MM.1S (cell line): ENCODE results near the gene ANKZF1.

Source experiments
- DNase-seq: peaks from one replicate; pipeline ENCODE4 v3.0.0-alpha.2; 2015
- H2AFZ ChIP-seq: fragments of 300-600 bp; sonication (generic); 2 replicates; pipeline ENCODE4 v1.6.0; 2016; ENCODE audit warnings: antibody characterized with exemption, low read length
- H3F3A ChIP-seq: fragments of 300-600 bp; sonication (generic); 2 replicates; pipeline ENCODE4 v1.6.1; 2016; ENCODE audit warnings: mild to moderate bottlenecking, antibody characterized with exemption, low read length, moderate library complexity, mixed read lengths; ENCODE audit not compliant: insufficient read depth
- H3K27ac ChIP-seq: fragments of 300-600 bp; sonication (generic); 2 replicates; pipeline ENCODE4 v1.5.1; 2016; ENCODE audit warnings: mild to moderate bottlenecking, low read length
- H3K27me3 ChIP-seq: fragments of 300-600 bp; sonication (generic); replicated peaks from 2 replicates; pipeline ENCODE4 v1.6.0; 2016; ENCODE audit warnings: low read length; ENCODE audit not compliant: insufficient read depth
- H3K36me3 ChIP-seq: fragments of 300-600 bp; sonication (generic); replicated peaks from 2 replicates; pipeline ENCODE4 v1.6.1; 2016; ENCODE audit warnings: mild to moderate bottlenecking, low read length, mixed read lengths; ENCODE audit not compliant: insufficient read depth
- H3K4me1 ChIP-seq: fragments of 300-600 bp; sonication (generic); 2 replicates; pipeline ENCODE4 v1.6.1; 2016; ENCODE audit warnings: low read length, mixed read lengths
- H3K4me2 ChIP-seq: fragments of 300-600 bp; sonication (generic); 2 replicates; pipeline ENCODE4 v1.6.0; 2016; ENCODE audit warnings: low read depth, low read length
- H3K4me3 ChIP-seq: fragments of 300-600 bp; sonication (generic); 2 replicates; pipeline ENCODE4 v1.5.1; 2016; ENCODE audit warnings: low read length, mixed read lengths
- H3K79me2 ChIP-seq: fragments of 300-600 bp; sonication (generic); 2 replicates; pipeline ENCODE4 v1.6.1; 2016; ENCODE audit warnings: mixed run types, low read length, mixed read lengths
- H3K9ac ChIP-seq: fragments of 300-600 bp; sonication (generic); 2 replicates; pipeline ENCODE4 v1.6.1; 2016; ENCODE audit warnings: low read length, mixed read lengths
- H3K9me2 ChIP-seq: fragments of 300-600 bp; sonication (generic); replicated peaks from 2 replicates; pipeline ENCODE4 v1.6.1; 2016; ENCODE audit warnings: mild to moderate bottlenecking, low read length, mixed read lengths; ENCODE audit not compliant: insufficient read depth
- H3K9me3 ChIP-seq: fragments of 300-600 bp; sonication (generic); replicated peaks from 2 replicates; pipeline ENCODE4 v1.6.1; 2016; ENCODE audit warnings: mild to moderate bottlenecking, low read length, mixed read lengths; ENCODE audit not compliant: insufficient read depth
- H4K20me1 ChIP-seq: fragments of 300-600 bp; sonication (generic); 2 replicates; pipeline ENCODE4 v1.6.1; 2016; ENCODE audit warnings: mild to moderate bottlenecking, low read length, moderate library complexity, mixed read lengths; ENCODE audit not compliant: insufficient read depth
- EZH2 ChIP-seq: fragments of 300-600 bp; sonication (generic); optimal IDR thresholded peaks from 2 replicates; pipeline ENCODE3; 2017; ENCODE audit warnings: low read depth, mild to moderate bottlenecking, antibody characterized with exemption, low read length, mixed read lengths
- EZH2phosphoT487 ChIP-seq: fragments of 300-600 bp; sonication (generic); IDR thresholded peaks from 2 replicates; pipeline ENCODE4 v1.6.1; 2018; ENCODE audit warnings: antibody characterized with exemption, low read length
- TF ChIP-seq, protein P1 (sequence below): fragments of 300-600 bp; sonication (generic); IDR thresholded peaks from 2 replicates; pipeline ENCODE4 v1.5.1; 2016; ENCODE audit warnings: antibody characterized with exemption, low read length, mixed read lengths

The ANKZF1 gene, protein sequence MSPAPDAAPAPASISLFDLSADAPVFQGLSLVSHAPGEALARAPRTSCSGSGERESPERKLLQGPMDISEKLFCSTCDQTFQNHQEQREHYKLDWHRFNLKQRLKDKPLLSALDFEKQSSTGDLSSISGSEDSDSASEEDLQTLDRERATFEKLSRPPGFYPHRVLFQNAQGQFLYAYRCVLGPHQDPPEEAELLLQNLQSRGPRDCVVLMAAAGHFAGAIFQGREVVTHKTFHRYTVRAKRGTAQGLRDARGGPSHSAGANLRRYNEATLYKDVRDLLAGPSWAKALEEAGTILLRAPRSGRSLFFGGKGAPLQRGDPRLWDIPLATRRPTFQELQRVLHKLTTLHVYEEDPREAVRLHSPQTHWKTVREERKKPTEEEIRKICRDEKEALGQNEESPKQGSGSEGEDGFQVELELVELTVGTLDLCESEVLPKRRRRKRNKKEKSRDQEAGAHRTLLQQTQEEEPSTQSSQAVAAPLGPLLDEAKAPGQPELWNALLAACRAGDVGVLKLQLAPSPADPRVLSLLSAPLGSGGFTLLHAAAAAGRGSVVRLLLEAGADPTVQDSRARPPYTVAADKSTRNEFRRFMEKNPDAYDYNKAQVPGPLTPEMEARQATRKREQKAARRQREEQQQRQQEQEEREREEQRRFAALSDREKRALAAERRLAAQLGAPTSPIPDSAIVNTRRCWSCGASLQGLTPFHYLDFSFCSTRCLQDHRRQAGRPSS

DNA sequence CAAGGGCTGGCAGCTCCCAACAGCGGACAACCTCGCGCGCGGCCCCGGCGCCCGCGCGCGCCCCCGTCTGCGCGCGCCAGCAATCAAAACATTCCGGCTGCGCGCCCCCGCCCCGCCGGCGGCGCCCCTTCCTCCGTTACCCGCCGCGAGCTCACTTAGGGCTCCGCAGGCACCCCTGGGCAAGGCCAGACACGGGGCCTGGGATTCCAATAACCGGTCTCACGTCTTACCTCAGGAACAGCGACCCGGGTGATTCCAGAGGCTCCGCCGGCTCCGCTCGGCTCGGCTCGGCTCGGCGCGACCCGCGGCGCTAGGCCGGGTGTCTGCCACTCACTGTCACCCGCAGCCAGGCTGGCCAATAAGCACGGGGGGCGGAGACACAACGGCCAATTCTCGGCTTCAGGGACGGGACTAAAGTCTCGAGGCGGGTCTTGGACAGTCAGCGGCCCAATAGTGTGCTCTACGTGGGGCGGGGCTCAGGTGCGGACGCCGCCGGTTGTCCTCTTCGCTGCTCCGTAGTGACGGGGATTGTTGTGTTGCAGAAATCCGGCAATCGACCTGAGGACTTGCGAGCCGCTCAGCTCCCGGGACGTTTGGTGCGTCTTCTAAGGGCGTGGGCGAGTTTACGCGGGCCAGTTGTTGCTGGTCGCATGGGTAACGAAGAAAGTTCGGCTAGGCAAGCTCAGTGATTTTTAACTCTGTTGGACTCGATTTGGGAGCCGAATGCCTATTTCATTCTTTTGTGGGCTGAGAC, at the start of gene ANKZF1, which contains the start of gene ATG9A:
Gene ANKZF1, plus strand, starts transcription at position 502 of the 754 bp plus-strand sequence. CDS start 452 bp downstream, outside the sequence.
Gene ATG9A, minus strand, starts transcription at position 332 of the 754 bp plus-strand sequence. CDS start 1,612 bp downstream, outside the sequence.
- peak within 1 kb of the TSS; percentile 96 for H3K4me2 ChIP-seq
- peak within 1 kb of the TSS; percentile 90 for H3K4me3 ChIP-seq
- H3F3A ChIP-seq, result peaks cover 9% of the 10 kb centered on the region
- H3K27me3 ChIP-seq, result no peaks in the 10 kb centered on the region
- peak within 1 kb of the TSS; percentile 58 for H2AFZ ChIP-seq
- no peaks in the 10 kb centered on the region for H3K9me3 ChIP-seq
- no peaks in the 10 kb centered on the region for H3K4me1 ChIP-seq
- H3K79me2 ChIP-seq, result peaks cover 64% of the 10 kb centered on the region
- no peaks in the 10 kb centered on the region for H3K9me2 ChIP-seq
- peak within 1 kb of the TSS; percentile 91 for H3K27ac ChIP-seq
- no peak for TF ChIP-seq EZH2phosphoT487
- TF ChIP-seq, protein P1, sequence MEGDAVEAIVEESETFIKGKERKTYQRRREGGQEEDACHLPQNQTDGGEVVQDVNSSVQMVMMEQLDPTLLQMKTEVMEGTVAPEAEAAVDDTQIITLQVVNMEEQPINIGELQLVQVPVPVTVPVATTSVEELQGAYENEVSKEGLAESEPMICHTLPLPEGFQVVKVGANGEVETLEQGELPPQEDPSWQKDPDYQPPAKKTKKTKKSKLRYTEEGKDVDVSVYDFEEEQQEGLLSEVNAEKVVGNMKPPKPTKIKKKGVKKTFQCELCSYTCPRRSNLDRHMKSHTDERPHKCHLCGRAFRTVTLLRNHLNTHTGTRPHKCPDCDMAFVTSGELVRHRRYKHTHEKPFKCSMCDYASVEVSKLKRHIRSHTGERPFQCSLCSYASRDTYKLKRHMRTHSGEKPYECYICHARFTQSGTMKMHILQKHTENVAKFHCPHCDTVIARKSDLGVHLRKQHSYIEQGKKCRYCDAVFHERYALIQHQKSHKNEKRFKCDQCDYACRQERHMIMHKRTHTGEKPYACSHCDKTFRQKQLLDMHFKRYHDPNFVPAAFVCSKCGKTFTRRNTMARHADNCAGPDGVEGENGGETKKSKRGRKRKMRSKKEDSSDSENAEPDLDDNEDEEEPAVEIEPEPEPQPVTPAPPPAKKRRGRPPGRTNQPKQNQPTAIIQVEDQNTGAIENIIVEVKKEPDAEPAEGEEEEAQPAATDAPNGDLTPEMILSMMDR, result no peak
- no peak for TF ChIP-seq EZH2
- DNase-seq, result peak; percentile 99
- no peaks in the 10 kb centered on the region for H4K20me1 ChIP-seq
- peaks cover 7% of the 10 kb centered on the region; the same call in 1 of the 2 replicates for H3K36me3 ChIP-seq
- peak within 1 kb of the TSS; percentile 90 for H3K9ac ChIP-seq

DNA sequence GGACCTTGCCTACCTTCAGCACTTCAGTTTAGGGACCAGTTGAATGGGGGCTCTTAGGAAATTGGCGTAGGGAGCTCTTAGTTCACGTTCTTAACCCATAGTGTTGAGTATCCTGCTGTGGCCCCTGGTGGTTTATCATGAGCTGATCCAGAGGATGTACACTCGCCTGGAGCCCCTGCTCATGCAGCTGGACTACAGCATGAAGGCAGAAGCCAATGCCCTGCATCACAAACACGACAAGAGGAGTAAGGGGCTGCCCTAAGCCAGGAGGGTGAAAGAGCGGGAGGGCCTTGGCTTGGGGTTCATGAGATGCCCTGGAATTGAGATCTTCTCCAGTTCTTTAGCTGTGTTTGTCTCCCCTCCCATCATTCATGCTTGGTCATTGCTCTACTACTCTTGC, 48.6 kb upstream of the ANKZF1 start:
- Histone ChIP-seq H4K20me1 (no peaks in the 10 kb centered on the region), H3K36me3 (peaks cover 4% of the 10 kb centered on the region; the same call in 1 of the 2 replicates), H3K27me3 (no peaks in the 10 kb centered on the region), H3K27ac (no peak overlapping the region), H2AFZ (no peak overlapping the region), H3K4me3 (no peak overlapping the region), H3K9me2 (no peaks in the 10 kb centered on the region), H3F3A (peaks cover 19% of the 10 kb centered on the region), H3K79me2 (peaks cover 31% of the 10 kb centered on the region), H3K4me2 (no peak overlapping the region), H3K9me3 (no peaks in the 10 kb centered on the region), H3K9ac (no peak overlapping the region), H3K4me1 (peaks cover 7% of the 10 kb centered on the region; the same call in 1 of the 2 replicates)
- TF ChIP-seq, protein P1, result no peak
- no peak for TF ChIP-seq EZH2
- TF ChIP-seq EZH2phosphoT487, result no peak
- no peak for DNase-seq

DNA sequence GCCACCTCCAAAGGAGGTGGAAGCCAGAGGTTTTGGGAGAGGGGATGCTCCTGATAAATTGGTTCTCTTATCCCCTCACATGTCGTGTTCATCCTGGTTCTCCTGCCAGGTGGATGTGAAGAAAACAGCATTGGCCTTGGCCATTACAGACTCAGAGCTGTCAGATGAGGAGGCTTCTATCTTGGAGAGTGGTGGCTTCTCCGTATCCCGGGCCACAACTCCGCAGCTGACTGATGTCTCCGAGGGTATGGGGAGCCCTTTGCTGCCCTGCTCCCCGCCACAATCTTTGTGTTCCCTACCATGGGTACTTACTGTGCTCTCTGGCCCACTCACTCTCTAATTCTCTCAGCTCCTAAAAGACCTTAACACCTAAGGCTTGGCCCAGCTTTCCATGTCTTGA, 48.1 kb upstream of the ANKZF1 start:
- H3K4me2 ChIP-seq, result no peak overlapping the region
- peaks cover 7% of the 10 kb centered on the region; the same call in 1 of the 2 replicates for H3K4me1 ChIP-seq
- peaks cover 4% of the 10 kb centered on the region; the same call in 1 of the 2 replicates for H3K36me3 ChIP-seq
- no peak overlapping the region for H3K9ac ChIP-seq
- no peaks in the 10 kb centered on the region for H3K9me3 ChIP-seq
- no peak for DNase-seq
- no peak overlapping the region for H2AFZ ChIP-seq
- no peak overlapping the region for H3K27ac ChIP-seq
- H3F3A ChIP-seq, result peaks cover 14% of the 10 kb centered on the region
- H3K4me3 ChIP-seq, result no peak overlapping the region
- peaks cover 26% of the 10 kb centered on the region for H3K79me2 ChIP-seq
- TF ChIP-seq, protein P1, result no peak
- no peak for TF ChIP-seq EZH2phosphoT487
- TF ChIP-seq EZH2, result no peak
- H3K9me2 ChIP-seq, result no peaks in the 10 kb centered on the region
- H3K27me3 ChIP-seq, result no peaks in the 10 kb centered on the region
- no peaks in the 10 kb centered on the region for H4K20me1 ChIP-seq
